Liver (tissue), 3 donors: ENCODE data around the gene MOB4.
"Not testable (repeated sequence)": the region's sequence is repeated elsewhere in the genome, so short reads cannot be mapped to it uniquely, and the experiment has no call there.

Experiments
- FOXA1 ChIP-seq: IDR thresholded peaks from 2 replicates; pipeline ENCODE4 v1.6.1; 2016; ENCODE audit warnings: antibody characterized with exemption
- GABPA ChIP-seq, 2 donors: IDR thresholded peaks in 1 of 2; conservative IDR thresholded peaks in 1 of 2; 2 replicates each; pipeline ENCODE4 v1.6.1; 2016; ENCODE audit warnings: antibody characterized with exemption in 2 of 2, mild to moderate bottlenecking in 1 of 2, moderate library complexity in 1 of 2
- TF ChIP-seq, protein P1 (sequence below): fragments of 150-350 bp; IDR thresholded peaks from 2 replicates; pipeline ENCODE4 v1.5.1; 2017; ENCODE audit warnings: improper control_type of control experiment, low read depth, low read length; ENCODE audit not compliant: missing input control
- TF ChIP-seq, protein P2 (sequence below): IDR thresholded peaks from 2 replicates; pipeline ENCODE4 v1.6.1; 2016; ENCODE audit warnings: antibody characterized with exemption
- donor health status: healthy.
- donor health status: healthy.

- TF ChIP-seq, protein P1, sequence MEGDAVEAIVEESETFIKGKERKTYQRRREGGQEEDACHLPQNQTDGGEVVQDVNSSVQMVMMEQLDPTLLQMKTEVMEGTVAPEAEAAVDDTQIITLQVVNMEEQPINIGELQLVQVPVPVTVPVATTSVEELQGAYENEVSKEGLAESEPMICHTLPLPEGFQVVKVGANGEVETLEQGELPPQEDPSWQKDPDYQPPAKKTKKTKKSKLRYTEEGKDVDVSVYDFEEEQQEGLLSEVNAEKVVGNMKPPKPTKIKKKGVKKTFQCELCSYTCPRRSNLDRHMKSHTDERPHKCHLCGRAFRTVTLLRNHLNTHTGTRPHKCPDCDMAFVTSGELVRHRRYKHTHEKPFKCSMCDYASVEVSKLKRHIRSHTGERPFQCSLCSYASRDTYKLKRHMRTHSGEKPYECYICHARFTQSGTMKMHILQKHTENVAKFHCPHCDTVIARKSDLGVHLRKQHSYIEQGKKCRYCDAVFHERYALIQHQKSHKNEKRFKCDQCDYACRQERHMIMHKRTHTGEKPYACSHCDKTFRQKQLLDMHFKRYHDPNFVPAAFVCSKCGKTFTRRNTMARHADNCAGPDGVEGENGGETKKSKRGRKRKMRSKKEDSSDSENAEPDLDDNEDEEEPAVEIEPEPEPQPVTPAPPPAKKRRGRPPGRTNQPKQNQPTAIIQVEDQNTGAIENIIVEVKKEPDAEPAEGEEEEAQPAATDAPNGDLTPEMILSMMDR: not testable (repeated sequence)
- TF ChIP-seq FOXA1; GABPA (IDR thresholded peaks at IDR 0.05 in 1 of 2, conservative IDR thresholded peaks at IDR 0.05 in 1 of 2): not testable (repeated sequence)
- TF ChIP-seq, protein P2, sequence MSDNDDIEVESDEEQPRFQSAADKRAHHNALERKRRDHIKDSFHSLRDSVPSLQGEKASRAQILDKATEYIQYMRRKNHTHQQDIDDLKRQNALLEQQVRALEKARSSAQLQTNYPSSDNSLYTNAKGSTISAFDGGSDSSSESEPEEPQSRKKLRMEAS: not testable (repeated sequence)
Observed at GRCh38 chr2:197578294-197578693, 62.4 kb downstream of the MOB4 start.
